Measurements from ENCODE around the gene C5.

- TF ChIP-seq POLR2A (IDR thresholded peaks at IDR 0.05) (no peak), CTCF (IDR thresholded peaks at IDR 0.05) (no peak)
These were observed 71.1 kb downstream of the C5 start for GRCh38 chr9:120978987-120979386.

All from Peyer's patch (tissue), 4 donors.